ENCODE data around the gene ASXL2. TPM values are rescaled to one million over a fixed set of nuclear protein-coding genes. Genes with fewer than 3 reads are reported as not detected.

ASXL2 gene
- total and polyA plus RNA-seq, 10 donors: 2.0 to 51.3 (median 34.7) TPM

DNA sequence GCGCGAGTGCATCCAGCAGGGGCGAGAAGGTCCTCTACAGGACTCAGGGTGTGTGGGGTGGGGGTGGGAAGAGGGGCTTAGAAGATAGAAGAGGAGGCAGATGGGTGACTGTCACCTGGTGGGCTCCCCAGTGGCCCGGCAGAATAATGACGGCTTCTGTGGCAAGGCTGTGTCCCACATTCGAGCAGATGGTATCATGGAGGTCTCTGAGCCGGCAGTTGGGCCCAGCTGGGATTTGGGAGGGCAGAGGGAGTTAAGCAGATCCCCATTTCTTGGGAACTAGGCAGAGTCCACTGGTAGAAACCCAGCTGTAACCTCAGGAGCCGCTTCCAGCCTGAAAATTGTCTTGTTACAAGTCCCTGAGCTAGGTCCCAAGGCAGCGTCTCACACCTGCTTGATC, 176.5 kb downstream of the ASXL2 start:
- Histone ChIP-seq H3K36me3 (no peaks in the 10 kb centered on the region), H3K27ac (no peak overlapping the region), H3K27me3 (replicated peaks in 1 of 7) (no peaks in the 10 kb centered on the region), H3K4me1 (peaks cover 0 to 11% (median 2%) of the 10 kb centered on the region in 6 donors), H3K4me3 (no peak overlapping the region), H3K9me3 (no peaks in the 10 kb centered on the region)
- DNase-seq: no peak
- intact Hi-C loops (cut with DNase I; ENCODE audit: low total_unique reads): no loop called here
- TF ChIP-seq POLR2AphosphoS5 (IDR thresholded peaks at IDR 0.05): no peak
- TF ChIP-seq POLR2A (IDR thresholded peaks at IDR 0.05): no peak
- TF ChIP-seq, protein P1, sequence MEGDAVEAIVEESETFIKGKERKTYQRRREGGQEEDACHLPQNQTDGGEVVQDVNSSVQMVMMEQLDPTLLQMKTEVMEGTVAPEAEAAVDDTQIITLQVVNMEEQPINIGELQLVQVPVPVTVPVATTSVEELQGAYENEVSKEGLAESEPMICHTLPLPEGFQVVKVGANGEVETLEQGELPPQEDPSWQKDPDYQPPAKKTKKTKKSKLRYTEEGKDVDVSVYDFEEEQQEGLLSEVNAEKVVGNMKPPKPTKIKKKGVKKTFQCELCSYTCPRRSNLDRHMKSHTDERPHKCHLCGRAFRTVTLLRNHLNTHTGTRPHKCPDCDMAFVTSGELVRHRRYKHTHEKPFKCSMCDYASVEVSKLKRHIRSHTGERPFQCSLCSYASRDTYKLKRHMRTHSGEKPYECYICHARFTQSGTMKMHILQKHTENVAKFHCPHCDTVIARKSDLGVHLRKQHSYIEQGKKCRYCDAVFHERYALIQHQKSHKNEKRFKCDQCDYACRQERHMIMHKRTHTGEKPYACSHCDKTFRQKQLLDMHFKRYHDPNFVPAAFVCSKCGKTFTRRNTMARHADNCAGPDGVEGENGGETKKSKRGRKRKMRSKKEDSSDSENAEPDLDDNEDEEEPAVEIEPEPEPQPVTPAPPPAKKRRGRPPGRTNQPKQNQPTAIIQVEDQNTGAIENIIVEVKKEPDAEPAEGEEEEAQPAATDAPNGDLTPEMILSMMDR (IDR thresholded peaks at IDR 0.05 in 8 of 11, conservative IDR thresholded peaks at IDR 0.05 in 3 of 11): no peak
- 88 to 95% (median 90%) methylated on average over 9 of the region's 9 CpGs for WGBS, 5 donors

DNA sequence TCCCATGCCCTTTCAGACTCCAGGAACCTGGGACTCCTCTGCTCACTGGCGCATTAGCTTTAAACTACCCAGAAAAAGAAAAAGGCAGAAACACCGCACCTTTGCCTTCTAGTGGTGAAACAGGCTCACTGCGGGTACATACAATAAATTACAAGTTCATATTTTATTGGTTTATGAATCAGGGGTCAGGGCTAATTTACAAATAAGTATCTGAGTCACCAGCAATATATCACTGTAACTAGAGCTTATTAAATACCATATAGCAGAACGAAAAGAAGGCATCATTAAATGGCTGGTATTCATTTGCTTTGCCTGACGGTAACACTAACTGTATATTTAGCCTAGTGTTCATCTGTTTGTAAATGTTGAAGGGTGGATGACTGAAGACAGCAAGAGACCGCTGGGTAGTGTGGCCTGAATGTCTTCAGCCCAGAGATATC, 178.0 kb downstream of the ASXL2 start:
- no peak overlapping the region for H3K27ac ChIP-seq
- no peaks in the 10 kb centered on the region for H3K36me3 ChIP-seq
- no peak for DNase-seq
- 27 to 44% (median 41%) methylated on average over 6 of the region's 6 CpGs for WGBS, 5 donors
- intact Hi-C loops (cut with DNase I; ENCODE audit: low total_unique reads): no loop called here
- H3K4me3 ChIP-seq: no peak overlapping the region
- no peaks in the 10 kb centered on the region for H3K27me3 ChIP-seq (replicated peaks in 1 of 7)
- no peak for TF ChIP-seq POLR2AphosphoS5 (IDR thresholded peaks at IDR 0.05)
- TF ChIP-seq, protein P1 (IDR thresholded peaks at IDR 0.05 in 8 of 11, conservative IDR thresholded peaks at IDR 0.05 in 3 of 11): peak; percentile 1 to 66 (median 60)
- peaks cover 0 to 11% (median 2%) of the 10 kb centered on the region in 6 donors for H3K4me1 ChIP-seq
- no peaks in the 10 kb centered on the region for H3K9me3 ChIP-seq

DNA sequence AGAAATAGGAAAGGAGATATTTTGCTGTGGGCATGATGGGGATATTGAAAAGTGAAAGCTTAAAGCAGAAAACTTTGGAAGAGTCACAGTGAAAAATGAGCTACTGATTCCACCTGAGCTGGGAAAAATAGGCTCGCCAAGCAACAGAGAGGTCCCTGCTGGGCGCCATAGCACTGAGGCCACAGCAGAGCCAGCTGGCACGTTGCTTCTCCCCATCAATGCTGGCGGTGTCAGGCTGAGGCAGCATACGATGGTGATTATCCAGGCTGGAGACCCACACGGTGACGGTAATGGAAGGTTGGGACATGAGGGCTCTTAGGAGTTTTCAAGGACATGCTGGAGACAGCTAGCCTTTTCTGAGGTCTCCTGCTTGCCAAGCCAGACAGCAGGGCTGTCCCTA, 179.1 kb downstream of the ASXL2 start:
- no peak overlapping the region for H3K27ac ChIP-seq
- H3K9me3 ChIP-seq: no peaks in the 10 kb centered on the region
- peaks cover 0 to 11% (median 2%) of the 10 kb centered on the region in 6 donors for H3K4me1 ChIP-seq
- no peaks in the 10 kb centered on the region for H3K36me3 ChIP-seq
- intact Hi-C loops (cut with DNase I; ENCODE audit: low total_unique reads): no loop called here
- TF ChIP-seq, protein P1 (IDR thresholded peaks at IDR 0.05 in 8 of 11, conservative IDR thresholded peaks at IDR 0.05 in 3 of 11): no peak
- no peak for TF ChIP-seq POLR2AphosphoS5 (IDR thresholded peaks at IDR 0.05)
- TF ChIP-seq POLR2A (IDR thresholded peaks at IDR 0.05): no peak
- H3K4me3 ChIP-seq: no peak overlapping the region
- WGBS, 5 donors: 74 to 90% (median 86%) methylated on average over 7 of the region's 7 CpGs
- no peaks in the 10 kb centered on the region for H3K27me3 ChIP-seq (replicated peaks in 1 of 7)
- DNase-seq: peak; percentile 23

DNA sequence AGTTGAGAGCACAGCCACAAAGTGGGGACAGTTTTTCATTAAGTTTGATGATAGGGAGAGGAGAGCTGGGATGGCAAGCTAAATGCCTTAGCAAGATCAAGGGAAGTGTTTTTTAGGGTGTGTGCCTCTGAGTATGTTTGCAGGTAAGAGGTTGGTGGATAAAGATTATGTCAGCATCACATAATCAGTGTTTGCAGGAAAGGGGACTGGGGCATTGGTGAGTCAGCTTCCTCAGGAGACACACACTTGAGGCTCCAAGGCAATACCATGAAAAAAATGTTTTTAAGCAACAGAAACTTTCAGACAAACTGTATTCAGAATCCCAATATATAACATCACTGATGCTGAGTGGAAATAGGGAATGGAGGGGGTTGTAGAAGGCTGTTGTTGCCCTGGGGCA, 179.5 kb downstream of the ASXL2 start:
- H3K27me3 ChIP-seq (replicated peaks in 1 of 7): no peaks in the 10 kb centered on the region
- intact Hi-C loops (cut with DNase I; ENCODE audit: low total_unique reads): no loop called here
- DNase-seq: no peak
- peaks cover 0 to 11% (median 2%) of the 10 kb centered on the region in 6 donors for H3K4me1 ChIP-seq
- H3K36me3 ChIP-seq: no peaks in the 10 kb centered on the region
- TF ChIP-seq POLR2A (IDR thresholded peaks at IDR 0.05) (no peak), POLR2AphosphoS5 (IDR thresholded peaks at IDR 0.05) (no peak)
- TF ChIP-seq, protein P1 (IDR thresholded peaks at IDR 0.05 in 8 of 11, conservative IDR thresholded peaks at IDR 0.05 in 3 of 11): no peak
- H3K4me3 ChIP-seq: no peak overlapping the region
- H3K27ac ChIP-seq: no peak overlapping the region
- no peaks in the 10 kb centered on the region for H3K9me3 ChIP-seq

Measured in spleen (tissue), 11 donors.